HepG2 (cell line): ENCODE data around the gene CDK18. TPM values are rescaled to one million over a fixed set of nuclear protein-coding genes. Genes with fewer than 3 reads are reported as not detected.
A peak's percentile ranks its signal among the peaks of the same experiment; 100 is the strongest.

Experiments
- ATF7-NPFF ChIP-seq: sonication (generic); formaldehyde crosslinking; IDR thresholded peaks from 2 replicates; pipeline ENCODE4 v1.8.1; 2023; ENCODE audit warnings: mild to moderate bottlenecking, low read depth, missing genetic modification reagents, moderate library complexity
- CENPX ChIP-seq: sonication (generic); formaldehyde crosslinking; IDR thresholded peaks from 2 replicates; pipeline ENCODE4 v1.9.0; 2021; ENCODE audit warnings: mild to moderate bottlenecking, missing genetic modification reagents, moderate library complexity
- CREM ChIP-seq, 2 experiments: sonication (generic) in 1 of 2; formaldehyde crosslinking in 1 of 2; IDR thresholded peaks; 2 replicates each; pipeline versions ENCODE4 v1.4.0 to v1.6.1; 2016 to 2020; ENCODE audit warnings: antibody characterized with exemption in 1 of 2, mild to moderate bottlenecking in 1 of 2, missing genetic modification reagents in 1 of 2
- ELF3 ChIP-seq: IDR thresholded peaks from 2 replicates; pipeline ENCODE4 v1.6.1; 2016; ENCODE audit warnings: missing genetic modification reagents, missing compliant biosample characterization
- FOXK1 ChIP-seq: sonication (generic); formaldehyde crosslinking; IDR thresholded peaks from 2 replicates; pipeline ENCODE4 v1.4.0; 2020; ENCODE audit warnings: low read depth, missing genetic modification reagents, borderline replicate concordance
- MAF1 ChIP-seq: sonication (generic); formaldehyde crosslinking; IDR thresholded peaks from 2 replicates; pipeline ENCODE4 v1.5.0; 2020; ENCODE audit warnings: missing genetic modification reagents, borderline replicate concordance
- MIXL1 ChIP-seq: IDR thresholded peaks from 2 replicates; pipeline ENCODE4 v1.6.1; 2016
- MLLT10 ChIP-seq: sonication (generic); formaldehyde crosslinking; IDR thresholded peaks from 2 replicates; pipeline ENCODE4 v1.4.0; 2020; ENCODE audit warnings: missing genetic modification reagents
- NFIC ChIP-seq: IDR thresholded peaks from 2 replicates; pipeline ENCODE4 v1.6.1; 2012; ENCODE audit warnings: mild to moderate bottlenecking, low read length, inconsistent platforms
- ONECUT2 ChIP-seq: sonication (generic); formaldehyde crosslinking; IDR thresholded peaks from 2 replicates; pipeline ENCODE4 v1.4.0; 2020; ENCODE audit warnings: missing genetic modification reagents
- ZBTB7B ChIP-seq: sonication (generic); formaldehyde crosslinking; IDR thresholded peaks from 2 replicates; pipeline ENCODE4 v1.4.0; 2020; ENCODE audit warnings: missing genetic modification reagents
- ZC3H13 ChIP-seq: sonication (generic); formaldehyde crosslinking; IDR thresholded peaks from 2 replicates; pipeline ENCODE4 v1.8.1; 2023; ENCODE audit warnings: mild to moderate bottlenecking, missing genetic modification reagents, moderate library complexity
- ZNF652 ChIP-seq: IDR thresholded peaks from 2 replicates; pipeline ENCODE4 v1.6.1; 2016; ENCODE audit warnings: low read depth, borderline replicate concordance
- ZNF776 ChIP-seq: sonication (generic); formaldehyde crosslinking; IDR thresholded peaks from 2 replicates; pipeline ENCODE4 v1.4.0; 2020; ENCODE audit warnings: mild to moderate bottlenecking, missing genetic modification reagents
- ZNF83 ChIP-seq: sonication (generic); formaldehyde crosslinking; IDR thresholded peaks from 2 replicates; pipeline ENCODE4 v1.4.0; 2020; ENCODE audit warnings: missing genetic modification reagents, mild to moderate bottlenecking, borderline replicate concordance
- polyA plus RNA-seq, 8 experiments: library from polyadenylated mRNA; depleted of rRNA in 3 of 8; stranded (reverse) in 7 of 8; unstranded in 1 of 8; fragments of >200 nt; fragmentation: Illumina TruSeq in 4 of 8; extraction: Trizol in 4 of 8; gene quantifications; 2 replicates each; pipeline versions ENCODE4 v1.2.1 to v1.2.3, GENCODE V29; 2011 to 2016; ENCODE audit warnings: low read depth in 4 of 8, missing spikeins in 1 of 8, mixed read lengths in 1 of 8; ENCODE audit not compliant: insufficient read depth in 1 of 8
- total RNA-seq, 5 experiments: library from RNA; depleted of rRNA; stranded (reverse); fragments of >200 nt; fragmentation: Illumina TruSeq; extraction: Trizol; gene quantifications; 2 replicates each; pipeline ENCODE4 v1.2.3, GENCODE V29; 2016; ENCODE audit warnings: low read depth in 1 of 5
- TF ChIP-seq, protein P1 (sequence below), 2 experiments: sonication (generic) in 1 of 2; formaldehyde crosslinking in 1 of 2; IDR thresholded peaks; 2 replicates each; pipeline versions ENCODE4 v1.6.1 to v1.9.0; 2014 to 2022; ENCODE audit warnings: antibody characterized with exemption in 1 of 2, borderline replicate concordance in 1 of 2, inconsistent platforms in 1 of 2, low read depth in 1 of 2, missing genetic modification reagents in 1 of 2
- TF ChIP-seq, protein P2 (sequence below): fragments of 450-650 bp; IDR thresholded peaks from 2 replicates; pipeline ENCODE4 v1.6.1; 2016
- TF ChIP-seq, protein P3 (sequence below): sonication (generic); formaldehyde crosslinking; IDR thresholded peaks from 2 replicates; pipeline ENCODE4 v1.8.0; 2022; ENCODE audit warnings: low read depth, missing genetic modification reagents
- TF ChIP-seq, protein P4 (sequence below): IDR thresholded peaks from 2 replicates; pipeline ENCODE4 v1.6.1; 2016; ENCODE audit warnings: mild to moderate bottlenecking

Gene CDK18
- total and polyA plus RNA-seq, 2 of the 13 experiments (the other 11 are each of a cell fraction or from before 2014, with no cell fraction given) = 6.4 to 38.8 TPM

DNA sequence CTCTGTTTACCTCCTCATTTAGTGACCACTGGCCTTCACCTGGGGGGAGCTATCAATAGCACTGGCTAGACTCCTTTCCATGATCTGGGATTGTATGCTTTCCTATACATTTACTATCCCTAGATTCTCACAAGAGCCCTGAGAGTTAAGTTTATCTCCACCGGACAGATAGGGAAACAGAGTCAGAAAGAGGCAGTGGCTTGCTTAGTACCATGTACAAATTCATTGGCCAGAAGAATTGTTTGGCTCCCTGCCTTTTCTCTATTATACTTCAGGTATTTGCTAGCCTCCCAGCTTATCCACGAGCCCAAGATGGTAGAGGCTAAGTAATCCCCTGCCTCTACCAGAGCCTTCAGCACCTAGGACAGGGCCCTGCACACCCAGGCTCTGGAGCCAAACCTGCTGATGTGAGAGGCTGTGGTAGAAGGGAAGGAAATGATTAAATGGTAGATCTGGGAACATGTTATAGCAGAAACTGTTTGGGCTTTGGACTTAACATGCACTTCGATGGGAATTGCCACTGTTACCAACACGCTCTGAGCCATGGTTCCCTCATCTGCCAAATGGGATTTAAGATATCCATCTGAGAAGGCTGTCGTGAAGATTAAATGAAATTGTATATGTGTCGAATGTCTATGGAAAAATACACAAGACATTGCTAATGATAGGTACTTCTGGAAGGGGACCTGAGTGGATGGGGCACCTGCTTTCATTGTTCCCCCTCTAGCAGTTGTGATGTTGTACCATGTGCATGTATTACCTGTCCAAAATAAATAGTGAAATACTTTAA lies 45.5 kb upstream of the CDK18 start (continued):
- TF ChIP-seq, protein P1, sequence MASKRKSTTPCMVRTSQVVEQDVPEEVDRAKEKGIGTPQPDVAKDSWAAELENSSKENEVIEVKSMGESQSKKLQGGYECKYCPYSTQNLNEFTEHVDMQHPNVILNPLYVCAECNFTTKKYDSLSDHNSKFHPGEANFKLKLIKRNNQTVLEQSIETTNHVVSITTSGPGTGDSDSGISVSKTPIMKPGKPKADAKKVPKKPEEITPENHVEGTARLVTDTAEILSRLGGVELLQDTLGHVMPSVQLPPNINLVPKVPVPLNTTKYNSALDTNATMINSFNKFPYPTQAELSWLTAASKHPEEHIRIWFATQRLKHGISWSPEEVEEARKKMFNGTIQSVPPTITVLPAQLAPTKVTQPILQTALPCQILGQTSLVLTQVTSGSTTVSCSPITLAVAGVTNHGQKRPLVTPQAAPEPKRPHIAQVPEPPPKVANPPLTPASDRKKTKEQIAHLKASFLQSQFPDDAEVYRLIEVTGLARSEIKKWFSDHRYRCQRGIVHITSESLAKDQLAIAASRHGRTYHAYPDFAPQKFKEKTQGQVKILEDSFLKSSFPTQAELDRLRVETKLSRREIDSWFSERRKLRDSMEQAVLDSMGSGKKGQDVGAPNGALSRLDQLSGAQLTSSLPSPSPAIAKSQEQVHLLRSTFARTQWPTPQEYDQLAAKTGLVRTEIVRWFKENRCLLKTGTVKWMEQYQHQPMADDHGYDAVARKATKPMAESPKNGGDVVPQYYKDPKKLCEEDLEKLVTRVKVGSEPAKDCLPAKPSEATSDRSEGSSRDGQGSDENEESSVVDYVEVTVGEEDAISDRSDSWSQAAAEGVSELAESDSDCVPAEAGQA (IDR thresholded peaks at IDR 0.05; ENCODE audit: low read depth) = no peak
- TF ChIP-seq, protein P1 (CRISPR knock-in tag; IDR thresholded peaks at IDR 0.05; ENCODE audit: borderline replicate concordance) = no peak
- TF ChIP-seq, protein P2, sequence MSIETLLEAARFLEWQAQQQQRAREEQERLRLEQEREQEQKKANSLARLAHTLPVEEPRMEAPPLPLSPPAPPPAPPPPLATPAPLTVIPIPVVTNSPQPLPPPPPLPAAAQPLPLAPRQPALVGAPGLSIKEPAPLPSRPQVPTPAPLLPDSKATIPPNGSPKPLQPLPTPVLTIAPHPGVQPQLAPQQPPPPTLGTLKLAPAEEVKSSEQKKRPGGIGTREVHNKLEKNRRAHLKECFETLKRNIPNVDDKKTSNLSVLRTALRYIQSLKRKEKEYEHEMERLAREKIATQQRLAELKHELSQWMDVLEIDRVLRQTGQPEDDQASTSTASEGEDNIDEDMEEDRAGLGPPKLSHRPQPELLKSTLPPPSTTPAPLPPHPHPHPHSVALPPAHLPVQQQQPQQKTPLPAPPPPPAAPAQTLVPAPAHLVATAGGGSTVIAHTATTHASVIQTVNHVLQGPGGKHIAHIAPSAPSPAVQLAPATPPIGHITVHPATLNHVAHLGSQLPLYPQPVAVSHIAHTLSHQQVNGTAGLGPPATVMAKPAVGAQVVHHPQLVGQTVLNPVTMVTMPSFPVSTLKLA = no peak
- no peak for TF ChIP-seq ZNF776 (CRISPR knock-in tag)
- no peak for TF ChIP-seq CREM (IDR thresholded peaks at IDR 0.05)
- TF ChIP-seq CREM (CRISPR knock-in tag; IDR thresholded peaks at IDR 0.05) = no peak
- TF ChIP-seq ATF7-NPFF (CRISPR knock-in tag) = no peak
- TF ChIP-seq FOXK1 = peak; percentile 52; the same call in 1 of the 2 replicates
- no peak for TF ChIP-seq MAF1 (CRISPR knock-in tag)
- no peak for TF ChIP-seq MLLT10 (CRISPR knock-in tag)
- TF ChIP-seq, protein P3, sequence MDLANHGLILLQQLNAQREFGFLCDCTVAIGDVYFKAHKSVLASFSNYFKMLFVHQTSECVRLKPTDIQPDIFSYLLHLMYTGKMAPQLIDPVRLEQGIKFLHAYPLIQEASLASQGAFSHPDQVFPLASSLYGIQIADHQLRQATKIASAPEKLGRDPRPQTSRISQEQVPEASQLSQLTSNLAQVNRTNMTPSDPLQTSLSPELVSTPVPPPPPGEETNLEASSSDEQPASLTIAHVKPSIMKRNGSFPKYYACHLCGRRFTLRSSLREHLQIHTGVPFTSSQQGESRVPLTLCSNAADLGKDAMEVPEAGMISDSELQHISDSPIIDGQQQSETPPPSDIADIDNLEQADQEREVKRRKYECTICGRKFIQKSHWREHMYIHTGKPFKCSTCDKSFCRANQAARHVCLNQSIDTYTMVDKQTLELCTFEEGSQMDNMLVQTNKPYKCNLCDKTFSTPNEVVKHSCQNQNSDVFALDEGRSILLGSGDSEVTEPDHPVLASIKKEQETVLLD = no peak
- no peak for TF ChIP-seq ZC3H13
- no peak for TF ChIP-seq ZNF652
- no peak for TF ChIP-seq NFIC
- TF ChIP-seq CENPX (CRISPR knock-in tag) = no peak
- TF ChIP-seq ZNF83 (CRISPR knock-in tag) = no peak
- TF ChIP-seq ZBTB7B (CRISPR knock-in tag) = no peak
- TF ChIP-seq, protein P4, sequence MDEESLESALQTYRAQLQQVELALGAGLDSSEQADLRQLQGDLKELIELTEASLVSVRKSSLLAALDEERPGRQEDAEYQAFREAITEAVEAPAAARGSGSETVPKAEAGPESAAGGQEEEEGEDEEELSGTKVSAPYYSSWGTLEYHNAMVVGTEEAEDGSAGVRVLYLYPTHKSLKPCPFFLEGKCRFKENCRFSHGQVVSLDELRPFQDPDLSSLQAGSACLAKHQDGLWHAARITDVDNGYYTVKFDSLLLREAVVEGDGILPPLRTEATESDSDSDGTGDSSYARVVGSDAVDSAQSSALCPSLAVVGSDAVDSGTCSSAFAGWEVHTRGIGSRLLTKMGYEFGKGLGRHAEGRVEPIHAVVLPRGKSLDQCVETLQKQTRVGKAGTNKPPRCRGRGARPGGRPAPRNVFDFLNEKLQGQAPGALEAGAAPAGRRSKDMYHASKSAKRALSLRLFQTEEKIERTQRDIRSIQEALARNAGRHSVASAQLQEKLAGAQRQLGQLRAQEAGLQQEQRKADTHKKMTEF (CRISPR knock-in tag) = no peak
- TF ChIP-seq MIXL1 = peak; percentile 55; the same call in 1 of the 2 replicates
- TF ChIP-seq ONECUT2 (CRISPR knock-in tag) = no peak
- peak; percentile 43; the same call in 1 of the 2 replicates for TF ChIP-seq ELF3 (CRISPR knock-in tag)
